HFFc6 (cell line): ENCODE results near the gene PHKB. TPM values are rescaled to one million over a fixed set of nuclear protein-coding genes. Genes with fewer than 3 reads are reported as not detected.
A peak's percentile ranks its signal among the peaks of the same experiment; 100 is the strongest.

ENCODE experiments used
- DNase-seq: peaks from one replicate; pipeline ENCODE4 v3.0.0-alpha.2; 2018
- H3K27ac Mint-ChIP-seq: 2 replicates; pipeline ENCODE4 v1.8.0; 2020; ENCODE audit warnings: mild to moderate bottlenecking, mixed read lengths
- H3K27me3 Mint-ChIP-seq: 2 replicates; pipeline ENCODE4 v1.8.0; 2021; ENCODE audit warnings: mild to moderate bottlenecking, moderate library complexity, mixed read lengths; ENCODE audit not compliant: insufficient read depth
- H3K36me3 Mint-ChIP-seq: 2 replicates; pipeline ENCODE4 v1.8.0; 2021; ENCODE audit warnings: low read depth, mixed read lengths
- H3K4me1 Mint-ChIP-seq: 2 replicates; pipeline ENCODE4 v1.8.0; 2020; ENCODE audit warnings: low read depth, mixed read lengths
- H3K4me3 Mint-ChIP-seq: 2 replicates; pipeline ENCODE4 v1.8.0; 2020; ENCODE audit warnings: mild to moderate bottlenecking, moderate library complexity, mixed read lengths
- H3K9me3 Mint-ChIP-seq: 2 replicates; pipeline ENCODE4 v1.8.0; 2020; ENCODE audit warnings: mild to moderate bottlenecking, mixed read lengths
- total RNA-seq, 6 experiments: library from RNA; stranded (reverse); fragmentation: NEBNext Ultra II Directional; extraction: Animal tissue kit (Norgen Biotek cat#: 25700); gene quantifications; 2 replicates in 1 of 6; 3 replicates in 5 of 6; pipeline ENCODE4 v1.2.3, GENCODE V29; 2021
- TF ChIP-seq, protein P1 (sequence below): fragments of 200-600 bp; sonication (generic); IDR thresholded peaks from 2 replicates; pipeline ENCODE4 v1.5.0; 2021; ENCODE audit warnings: antibody characterized with exemption, mild to moderate bottlenecking

The PHKB gene
- total RNA-seq, 6 experiments from 2014 or later: 54.5 to 66.5 (median 62.6) TPM

DNA sequence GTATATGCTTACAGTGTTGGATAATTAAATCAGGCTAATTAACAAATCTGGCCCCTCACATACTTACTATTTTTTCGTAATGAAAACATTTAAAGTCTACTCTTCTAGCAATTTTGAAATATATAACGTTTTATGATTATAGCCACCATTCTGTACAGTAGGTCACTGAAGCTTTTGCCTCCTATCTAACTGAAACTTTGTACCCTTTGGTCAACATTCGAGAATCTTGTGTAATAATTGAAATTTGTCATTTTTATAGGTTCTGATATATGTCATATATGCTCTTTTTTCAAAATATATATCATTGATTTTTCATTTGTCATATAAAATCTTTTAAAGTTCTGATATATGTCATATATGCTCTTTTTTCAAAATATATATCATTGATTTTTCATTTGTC lies 12.7 kb downstream of the PHKB start:
- Mint-ChIP-seq H3K36me3 (0 out of 2 replicates have a peak, but pooled peaks cover 6% of the 10 kb centered on the region), H3K27ac (no peak overlapping the region), H3K4me3 (no peak overlapping the region), H3K9me3 (no peaks in the 10 kb centered on the region), H3K27me3 (no peaks in the 10 kb centered on the region), H3K4me1 (peaks cover 29% of the 10 kb centered on the region)
- TF ChIP-seq, protein P1, sequence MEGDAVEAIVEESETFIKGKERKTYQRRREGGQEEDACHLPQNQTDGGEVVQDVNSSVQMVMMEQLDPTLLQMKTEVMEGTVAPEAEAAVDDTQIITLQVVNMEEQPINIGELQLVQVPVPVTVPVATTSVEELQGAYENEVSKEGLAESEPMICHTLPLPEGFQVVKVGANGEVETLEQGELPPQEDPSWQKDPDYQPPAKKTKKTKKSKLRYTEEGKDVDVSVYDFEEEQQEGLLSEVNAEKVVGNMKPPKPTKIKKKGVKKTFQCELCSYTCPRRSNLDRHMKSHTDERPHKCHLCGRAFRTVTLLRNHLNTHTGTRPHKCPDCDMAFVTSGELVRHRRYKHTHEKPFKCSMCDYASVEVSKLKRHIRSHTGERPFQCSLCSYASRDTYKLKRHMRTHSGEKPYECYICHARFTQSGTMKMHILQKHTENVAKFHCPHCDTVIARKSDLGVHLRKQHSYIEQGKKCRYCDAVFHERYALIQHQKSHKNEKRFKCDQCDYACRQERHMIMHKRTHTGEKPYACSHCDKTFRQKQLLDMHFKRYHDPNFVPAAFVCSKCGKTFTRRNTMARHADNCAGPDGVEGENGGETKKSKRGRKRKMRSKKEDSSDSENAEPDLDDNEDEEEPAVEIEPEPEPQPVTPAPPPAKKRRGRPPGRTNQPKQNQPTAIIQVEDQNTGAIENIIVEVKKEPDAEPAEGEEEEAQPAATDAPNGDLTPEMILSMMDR: no peak
- DNase-seq: no peak

DNA sequence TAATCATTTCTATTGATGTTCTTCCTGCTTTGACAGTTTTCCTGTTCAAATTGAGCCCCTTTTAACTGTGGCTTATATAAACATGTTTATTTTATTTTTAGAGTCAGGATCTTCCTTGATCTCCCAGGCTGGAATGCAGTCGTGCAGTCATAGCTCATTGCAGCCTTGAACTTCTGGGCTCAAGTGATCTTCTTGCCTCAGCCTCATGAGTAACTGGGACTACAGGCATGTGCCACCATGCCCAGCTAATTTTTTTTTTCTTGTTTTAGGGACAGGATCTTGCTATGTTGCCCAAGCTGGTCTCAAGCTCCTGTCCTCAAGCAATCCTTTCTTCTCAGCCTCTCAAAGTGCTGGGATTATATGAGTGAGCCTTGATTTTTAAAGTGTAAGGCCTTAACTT lies 14.7 kb downstream of the PHKB start:
- H3K27me3 Mint-ChIP-seq: no peaks in the 10 kb centered on the region
- peaks cover 29% of the 10 kb centered on the region for H3K4me1 Mint-ChIP-seq
- H3K4me3 Mint-ChIP-seq: no peak overlapping the region
- H3K27ac Mint-ChIP-seq: peak overlapping the region; percentile 15; the same call in 1 of the 2 replicates
- TF ChIP-seq, protein P1: no peak
- H3K9me3 Mint-ChIP-seq: no peaks in the 10 kb centered on the region
- DNase-seq: peak; percentile 38
- H3K36me3 Mint-ChIP-seq: peaks cover 3% of the 10 kb centered on the region; the same call in 1 of the 2 replicates

DNA sequence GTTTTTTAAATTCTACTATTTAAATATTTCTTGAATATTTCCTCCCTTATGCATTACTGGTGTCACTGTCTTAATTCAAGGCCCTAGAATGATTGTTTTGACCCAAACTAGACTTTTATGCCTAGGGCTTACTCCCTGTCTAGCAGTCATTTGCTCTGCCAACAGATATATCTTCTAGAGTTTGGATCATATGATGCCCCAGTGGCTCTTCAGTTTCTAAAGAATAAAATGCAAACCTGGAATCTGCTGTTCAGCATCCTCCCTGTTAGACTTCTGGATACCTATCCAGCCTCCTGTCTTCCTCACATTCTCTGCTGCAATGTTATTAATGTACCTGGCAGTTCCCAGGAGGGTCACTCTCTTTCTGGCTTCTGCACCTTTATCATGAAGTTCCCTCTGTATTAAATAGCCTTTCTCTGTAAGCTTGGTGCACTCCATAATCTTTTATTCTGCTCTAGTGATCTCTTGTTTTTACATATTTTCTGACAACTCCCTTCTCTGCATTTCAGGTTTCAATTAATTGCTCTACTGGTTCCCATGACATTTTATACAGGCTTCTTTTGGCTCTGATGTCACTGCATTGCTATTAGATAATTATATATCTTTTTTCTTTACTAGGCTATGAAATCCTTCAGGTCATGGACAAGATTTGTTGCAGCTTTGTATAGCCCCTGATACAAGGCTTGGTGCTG lies 15.7 kb downstream of the PHKB start:
- H3K27me3 Mint-ChIP-seq: no peaks in the 10 kb centered on the region
- peaks cover 29% of the 10 kb centered on the region for H3K4me1 Mint-ChIP-seq
- no peaks in the 10 kb centered on the region for H3K9me3 Mint-ChIP-seq
- no peak for DNase-seq
- H3K36me3 Mint-ChIP-seq: no peaks in the 10 kb centered on the region; the same call in 1 of the 2 replicates
- TF ChIP-seq, protein P1: no peak
- no peak overlapping the region for H3K27ac Mint-ChIP-seq
- H3K4me3 Mint-ChIP-seq: no peak overlapping the region

DNA sequence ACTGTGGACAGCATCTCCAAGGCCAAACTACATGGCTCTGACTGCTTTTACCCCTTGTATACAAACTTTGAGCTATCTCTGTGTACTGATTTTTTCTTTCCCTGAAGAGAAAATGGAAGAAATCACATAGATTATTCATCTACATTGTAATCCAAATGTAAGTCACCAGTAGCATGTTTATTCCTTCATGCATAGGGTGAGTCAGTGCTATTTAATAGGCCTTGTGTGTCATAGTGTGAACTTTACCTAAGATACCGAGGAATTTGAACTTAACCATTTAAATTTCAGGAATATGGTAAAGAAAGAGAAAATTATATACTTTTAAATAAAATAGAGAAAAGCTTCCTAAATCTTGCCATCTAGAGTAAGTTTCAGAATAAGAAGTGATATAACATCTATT lies 16.5 kb downstream of the PHKB start:
- DNase-seq: peak; percentile 41
- Mint-ChIP-seq H3K36me3 (no peaks in the 10 kb centered on the region; the same call in 1 of the 2 replicates), H3K4me1 (peaks cover 29% of the 10 kb centered on the region), H3K27me3 (no peaks in the 10 kb centered on the region), H3K4me3 (no peak overlapping the region), H3K27ac (peak overlapping the region; percentile 26; the same call in 1 of the 2 replicates), H3K9me3 (no peaks in the 10 kb centered on the region)
- TF ChIP-seq, protein P1: no peak

DNA sequence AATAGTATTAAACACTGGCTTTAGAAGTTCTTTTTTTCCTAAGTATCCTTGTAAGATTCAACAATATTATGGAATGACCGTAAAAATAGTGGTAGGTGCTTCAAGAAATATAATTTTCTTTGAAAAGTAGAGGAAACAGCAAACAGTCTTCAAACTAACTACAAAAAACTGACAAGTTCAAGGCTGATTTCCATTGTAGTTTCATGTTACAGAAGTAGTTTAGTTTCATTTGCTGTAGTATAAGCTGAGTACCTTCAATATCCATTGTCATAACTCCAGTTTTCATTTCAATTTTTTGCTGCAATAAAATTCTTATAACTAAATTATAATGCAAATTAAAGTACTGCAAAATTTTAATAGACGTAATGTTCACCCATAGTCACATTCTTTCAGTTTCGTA lies 19.3 kb downstream of the PHKB start:
- H3K9me3 Mint-ChIP-seq: no peaks in the 10 kb centered on the region
- no peak overlapping the region for H3K4me3 Mint-ChIP-seq
- DNase-seq: no peak
- TF ChIP-seq, protein P1: no peak
- peaks cover 5% of the 10 kb centered on the region; the same call in 1 of the 2 replicates for H3K36me3 Mint-ChIP-seq
- H3K4me1 Mint-ChIP-seq: peaks cover 29% of the 10 kb centered on the region
- H3K27ac Mint-ChIP-seq: no peak overlapping the region
- H3K27me3 Mint-ChIP-seq: no peaks in the 10 kb centered on the region
